Stimulated activated CD4-positive, alpha-beta T cell treated with anti-CD3 and anti-CD28 coated beads, Interleukin-2, amount 100 ng/mL, for 4 hours (primary cell): ENCODE data around the gene GNAO1.

ENCODE experiments used
- DNase-seq: peaks from one replicate; pipeline ENCODE4 v3.0.0-alpha.2; 2020; ENCODE audit warnings: low read depth

The GNAO1 gene

GRCh38 chr16:56336071-56336688, 144.9 kb downstream of the GNAO1 start:
- DNase-seq: no peak

- no peak for DNase-seq
Observed at GRCh38 chr16:56336711-56337110, 145.4 kb downstream of the GNAO1 start.

GRCh38 chr16:56337131-56337857, 146.0 kb downstream of the GNAO1 start:
- no peak for DNase-seq

- DNase-seq: no peak
Observed at GRCh38 chr16:56337858-56338325, 146.6 kb downstream of the GNAO1 start.

- DNase-seq: no peak
Observed at GRCh38 chr16:56338566-56339318, 147.5 kb downstream of the GNAO1 start.

GRCh38 chr16:56339431-56340195, 148.3 kb downstream of the GNAO1 start:
- no peak for DNase-seq

GRCh38 chr16:56340416-56340815, 149.1 kb downstream of the GNAO1 start:
- DNase-seq: no peak

GRCh38 chr16:56340864-56341365, 149.6 kb downstream of the GNAO1 start:
- DNase-seq: no peak

GRCh38 chr16:56341656-56342399, 150.5 kb downstream of the GNAO1 start:
- DNase-seq: no peak

GRCh38 chr16:56343661-56344517, 152.6 kb downstream of the GNAO1 start:
- DNase-seq: no peak

- DNase-seq: no peak
Observed at GRCh38 chr16:56344518-56345405, 153.5 kb downstream of the GNAO1 start.

GRCh38 chr16:56345406-56346050, 154.2 kb downstream of the GNAO1 start:
- no peak for DNase-seq

- no peak for DNase-seq
Observed at GRCh38 chr16:56346131-56346890, 155.0 kb downstream of the GNAO1 start.

- no peak for DNase-seq
Observed at GRCh38 chr16:56347166-56347565, 155.9 kb downstream of the GNAO1 start.

- no peak for DNase-seq
Observed at GRCh38 chr16:56347670-56348069, 156.4 kb downstream of the GNAO1 start.

- no peak for DNase-seq
Observed at GRCh38 chr16:56348168-56349085, 157.1 kb downstream of the GNAO1 start.

- DNase-seq: no peak
Observed at GRCh38 chr16:56349086-56349415, 157.8 kb downstream of the GNAO1 start.
